NCI-H1436 treated with DMSO at 0.1 percent for 48 hours (cell line): ENCODE data around the gene TMEM69.
"Not testable (repeated sequence)": the region's sequence is repeated elsewhere in the genome, so short reads cannot be mapped to it uniquely, and the experiment has no call there.

Experiments
- DNase-seq: peaks from one replicate; lab custom pipeline; 2025; lab: John Stamatoyannopoulos, UW

TMEM69 gene

GRCh38 chr1:45687754-45688740 is at the start of gene TMEM69:
Gene TMEM69 (plus strand): TSS chr1:45688181. CDS start chr1:45691069, 2,888 bp downstream.
- peak; percentile 46 for DNase-seq

GRCh38 chr1:45640293-45640692 is 47.7 kb upstream of the TMEM69 start:
- no peak for DNase-seq

GRCh38 chr1:45643321-45643720 is 44.7 kb upstream of the TMEM69 start:
- no peak for DNase-seq

- DNase-seq: no peak
These were observed 44.0 kb upstream of the TMEM69 start for GRCh38 chr1:45643978-45644377.

GRCh38 chr1:45644661-45645060 is 43.3 kb upstream of the TMEM69 start:
- DNase-seq: no peak

- no peak for DNase-seq
These were observed 40.5 kb upstream of the TMEM69 start for GRCh38 chr1:45647248-45648021.

GRCh38 chr1:45654540-45655280 is 33.3 kb upstream of the TMEM69 start:
- DNase-seq: no peak

- no peak for DNase-seq
These were observed 31.3 kb upstream of the TMEM69 start for GRCh38 chr1:45656573-45657226.

- DNase-seq: no peak
These were observed 29.8 kb upstream of the TMEM69 start for GRCh38 chr1:45658171-45658570.

GRCh38 chr1:45659222-45659621 is 28.8 kb upstream of the TMEM69 start:
- DNase-seq: no peak

GRCh38 chr1:45660336-45660735 is 27.6 kb upstream of the TMEM69 start:
- no peak for DNase-seq

GRCh38 chr1:45666836-45667235 is 21.1 kb upstream of the TMEM69 start:
- DNase-seq: no peak

- no peak for DNase-seq
These were observed 20.5 kb upstream of the TMEM69 start for GRCh38 chr1:45667321-45668111.

- DNase-seq: no peak
These were observed 19.5 kb upstream of the TMEM69 start for GRCh38 chr1:45668526-45668925.

GRCh38 chr1:45669379-45669778 is 18.6 kb upstream of the TMEM69 start:
- DNase-seq: no peak

GRCh38 chr1:45669859-45670655 is 17.9 kb upstream of the TMEM69 start:
- no peak for DNase-seq

GRCh38 chr1:45673956-45674355 is 14.0 kb upstream of the TMEM69 start:
- DNase-seq: no peak

GRCh38 chr1:45674478-45674877 is 13.5 kb upstream of the TMEM69 start:
- no peak for DNase-seq

GRCh38 chr1:45676553-45676952 is 11.4 kb upstream of the TMEM69 start:
- not testable (repeated sequence) for DNase-seq

GRCh38 chr1:45677751-45678245 is 10.2 kb upstream of the TMEM69 start:
- no peak for DNase-seq
